PC-9 (cell line): Measurements from ENCODE around the gene BAIAP2. TPM values are rescaled to one million over a fixed set of nuclear protein-coding genes. Genes with fewer than 3 reads are reported as not detected.

Source experiments
- BruUV-seq: library from RNA; stranded (reverse); fragments of 400-500 nt; replicated peaks from 2 replicates; lab custom pipeline; 2021; lab: Mats Ljungman, UMichigan
- CTCF ChIA-PET: fragments of 300-600 bp; sonication (Branson Sonifier 250); formaldehyde crosslinking; loops from one replicate; lab custom pipeline; 2022; ENCODE audit warnings: antibody characterized with exemption; lab: Charles Lee
- POLR2A ChIA-PET: fragments of 300-600 bp; sonication (Branson Sonifier 250); formaldehyde crosslinking; loops from one replicate; lab custom pipeline; 2022; ENCODE audit warnings: antibody characterized with exemption; ENCODE audit not compliant: unreplicated experiment; lab: Charles Lee
- DNase-seq, 2 experiments: peaks; one replicate each; pipeline versions ENCODE4 v3.0.0 to v3.0.0-alpha.2; 2015 to 2022; ENCODE audit warnings: mixed read lengths in 1 of 2
- H2AFZ ChIP-seq: fragments of 200-600 bp; sonication (generic); 2 replicates; pipeline ENCODE4 v1.8.1; 2017; ENCODE audit warnings: antibody characterized with exemption
- H3F3A ChIP-seq: fragments of 200-600 bp; sonication (generic); 2 replicates; pipeline ENCODE4 v1.8.1; 2017; ENCODE audit warnings: antibody characterized with exemption, mild to moderate bottlenecking, low read depth; ENCODE audit not compliant: insufficient read depth
- H3K27ac ChIP-seq: fragments of 200-600 bp; sonication (generic); 2 replicates; pipeline ENCODE4 v1.6.1; 2016; ENCODE audit warnings: mixed run types
- H3K27me3 ChIP-seq: fragments of 200-600 bp; sonication (generic); 2 replicates; pipeline ENCODE4 v1.6.1; 2016; ENCODE audit warnings: low read depth, mixed run types; ENCODE audit not compliant: insufficient read depth
- H3K36me3 ChIP-seq: fragments of 200-600 bp; sonication (generic); 2 replicates; pipeline ENCODE4 v1.6.1; 2016; ENCODE audit warnings: low read depth, mixed run types
- H3K4me1 ChIP-seq: fragments of 200-600 bp; sonication (generic); replicated peaks from 2 replicates; pipeline ENCODE4 v1.6.1; 2016; ENCODE audit warnings: mixed run types; ENCODE audit not compliant: insufficient read depth
- H3K4me2 ChIP-seq: fragments of 200-600 bp; sonication (generic); 2 replicates; pipeline ENCODE4 v1.6.1; 2017; ENCODE audit warnings: mixed run types
- H3K4me3 ChIP-seq: fragments of 200-600 bp; sonication (generic); 2 replicates; pipeline ENCODE4 v1.6.1; 2016; ENCODE audit warnings: mixed run types
- H3K79me2 ChIP-seq: fragments of 200-600 bp; sonication (generic); 2 replicates; pipeline ENCODE4 v1.6.1; 2017; ENCODE audit warnings: low read depth, mixed run types
- H3K9me2 ChIP-seq: fragments of 200-600 bp; sonication (generic); 2 replicates; pipeline ENCODE4 v1.8.1; 2017; ENCODE audit warnings: mild to moderate bottlenecking; ENCODE audit not compliant: insufficient read depth
- H3K9me3 ChIP-seq: fragments of 200-600 bp; sonication (generic); 2 replicates; pipeline ENCODE4 v1.8.1; 2016; ENCODE audit warnings: low read depth; ENCODE audit not compliant: insufficient read depth
- H4K20me1 ChIP-seq: fragments of 200-600 bp; sonication (generic); 2 replicates; pipeline ENCODE4 v1.8.1; 2017; ENCODE audit not compliant: insufficient read depth
- EZH2 ChIP-seq: fragments of 200-600 bp; sonication (generic); IDR thresholded peaks from 2 replicates; pipeline ENCODE4 v1.8.0; 2017; ENCODE audit warnings: antibody characterized with exemption, low read depth
- intact Hi-C: fragments of 100-400 bp; cut with micrococcal nuclease; formaldehyde crosslinking; loops from one replicate; pipeline ENCODE4 v1.10.0; 2022; ENCODE audit not compliant: unreplicated experiment
- total RNA-seq: library from RNA; stranded (reverse); gene quantifications from 2 replicates; pipeline ENCODE4 v1.2.3, GENCODE V29; 2021
- TF ChIP-seq, protein P1 (sequence below): fragments of 200-600 bp; sonication (generic); conservative IDR thresholded peaks from 2 replicates; pipeline ENCODE4 v1.6.1; 2017; ENCODE audit warnings: mixed run types, antibody characterized with exemption, mild to moderate bottlenecking, moderate library complexity

Gene BAIAP2
- total RNA-seq, 1 experiment from 2014 or later, result 125 TPM

DNA sequence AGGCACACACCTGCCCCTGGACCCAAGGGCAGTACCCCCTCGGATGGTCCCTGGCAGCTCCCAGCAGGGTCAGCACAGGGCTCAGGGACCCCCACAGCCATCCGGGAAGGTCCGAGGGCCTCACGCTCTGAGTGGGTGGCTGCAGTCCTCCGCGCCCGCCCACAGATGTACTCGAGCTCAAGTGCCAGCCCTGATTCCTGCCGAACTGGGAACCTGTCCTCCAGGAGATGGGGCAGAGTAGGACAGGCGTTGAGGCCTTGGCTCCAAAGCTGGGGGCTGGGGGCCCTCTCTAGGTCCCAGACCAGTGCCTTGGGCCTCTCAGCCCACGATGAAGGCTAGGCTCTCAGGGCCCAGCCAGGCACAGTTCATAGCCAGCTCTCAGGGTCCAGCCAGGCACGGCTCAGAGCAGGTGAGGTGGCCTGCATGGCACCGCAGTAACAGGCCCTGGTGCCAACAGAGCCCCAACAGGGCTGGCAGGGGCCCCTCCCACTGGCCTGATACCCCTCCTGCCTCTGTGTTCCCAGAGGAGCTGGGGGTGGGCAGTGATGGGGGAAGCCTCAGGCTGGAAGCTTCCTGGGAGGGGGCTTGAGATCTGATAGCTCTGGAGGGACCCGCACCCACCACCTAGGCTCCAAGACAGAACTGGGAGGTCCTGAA is 94.9 kb downstream of the BAIAP2 start:
- no peak overlapping the region for H2AFZ ChIP-seq
- no peaks in the 10 kb centered on the region for H3K36me3 ChIP-seq
- intact Hi-C loops, result no loop called here
- ChIA-PET POLR2A (no interaction called here), CTCF (interaction anchor here (0.6 kb wide), 1 partner anchor 78 kb away, joined by 5 read pairs; no protein-coding TSS in a partner anchor)
- no peak overlapping the region for H3K27ac ChIP-seq
- no peaks in the 10 kb centered on the region for H3K9me3 ChIP-seq
- H4K20me1 ChIP-seq, result no peaks in the 10 kb centered on the region
- DNase-seq, result no peak
- no peaks in the 10 kb centered on the region for H3K4me1 ChIP-seq
- TF ChIP-seq EZH2, result no peak
- TF ChIP-seq, protein P1, sequence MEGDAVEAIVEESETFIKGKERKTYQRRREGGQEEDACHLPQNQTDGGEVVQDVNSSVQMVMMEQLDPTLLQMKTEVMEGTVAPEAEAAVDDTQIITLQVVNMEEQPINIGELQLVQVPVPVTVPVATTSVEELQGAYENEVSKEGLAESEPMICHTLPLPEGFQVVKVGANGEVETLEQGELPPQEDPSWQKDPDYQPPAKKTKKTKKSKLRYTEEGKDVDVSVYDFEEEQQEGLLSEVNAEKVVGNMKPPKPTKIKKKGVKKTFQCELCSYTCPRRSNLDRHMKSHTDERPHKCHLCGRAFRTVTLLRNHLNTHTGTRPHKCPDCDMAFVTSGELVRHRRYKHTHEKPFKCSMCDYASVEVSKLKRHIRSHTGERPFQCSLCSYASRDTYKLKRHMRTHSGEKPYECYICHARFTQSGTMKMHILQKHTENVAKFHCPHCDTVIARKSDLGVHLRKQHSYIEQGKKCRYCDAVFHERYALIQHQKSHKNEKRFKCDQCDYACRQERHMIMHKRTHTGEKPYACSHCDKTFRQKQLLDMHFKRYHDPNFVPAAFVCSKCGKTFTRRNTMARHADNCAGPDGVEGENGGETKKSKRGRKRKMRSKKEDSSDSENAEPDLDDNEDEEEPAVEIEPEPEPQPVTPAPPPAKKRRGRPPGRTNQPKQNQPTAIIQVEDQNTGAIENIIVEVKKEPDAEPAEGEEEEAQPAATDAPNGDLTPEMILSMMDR, result no peak
- no peak overlapping the region for H3K4me2 ChIP-seq
- H3F3A ChIP-seq, result no peaks in the 10 kb centered on the region
- H3K4me3 ChIP-seq, result no peak overlapping the region
- BruUV-seq, result no TSS peak
- no peaks in the 10 kb centered on the region for H3K27me3 ChIP-seq
- no peaks in the 10 kb centered on the region for H3K9me2 ChIP-seq
- H3K79me2 ChIP-seq, result no peaks in the 10 kb centered on the region

DNA sequence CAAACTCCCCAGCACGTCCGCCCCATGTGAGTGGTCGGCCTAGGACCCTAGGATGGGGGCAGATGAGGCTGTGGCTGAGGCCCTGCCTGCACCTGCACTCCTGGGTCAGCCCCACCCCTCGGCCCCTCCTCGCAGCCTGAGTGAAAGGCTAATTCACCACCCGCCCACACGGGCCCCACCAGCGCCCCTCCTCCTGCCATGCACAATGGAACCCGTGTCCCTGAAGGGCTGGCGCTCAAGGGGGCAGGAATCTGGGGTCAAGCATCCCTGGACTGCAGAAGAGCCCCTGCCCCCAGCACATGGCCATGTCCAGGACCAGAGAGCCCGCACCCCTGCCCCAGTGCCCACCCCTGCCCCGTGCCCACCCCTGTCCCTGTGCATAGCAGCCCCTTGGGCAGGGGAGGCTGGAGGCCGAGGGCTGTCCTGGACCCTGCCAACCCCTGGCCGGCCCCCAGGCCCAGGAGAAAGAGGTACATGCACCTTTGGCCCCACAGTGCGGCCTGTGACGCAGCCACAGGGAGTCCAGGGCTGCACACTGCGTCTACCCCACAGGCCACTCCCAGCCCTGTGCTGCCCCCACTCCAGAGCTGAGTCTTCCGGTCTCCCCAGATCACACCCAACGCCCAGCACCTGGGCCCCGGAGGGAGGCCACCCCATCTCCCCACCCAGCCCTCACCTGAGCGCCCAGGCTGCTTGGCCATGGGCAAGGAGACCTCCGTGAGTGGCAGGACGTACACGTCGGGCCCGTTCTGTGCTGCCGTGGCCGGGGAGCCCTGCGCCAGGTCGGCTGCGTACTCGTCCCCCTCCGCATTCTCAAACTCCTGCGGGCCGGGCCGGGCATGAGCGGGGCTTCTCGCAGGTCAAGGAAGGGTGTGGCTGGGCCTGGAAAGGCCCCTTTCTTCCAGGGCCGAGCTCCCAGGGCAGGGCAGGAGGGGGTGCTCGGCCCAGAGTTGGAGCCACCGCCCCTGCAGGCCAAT is 95.7 kb downstream of the BAIAP2 start:
- BruUV-seq, result no TSS peak
- no peaks in the 10 kb centered on the region for H3F3A ChIP-seq

More for the DNA sequence above, 95.7 kb downstream of the BAIAP2 start:
- Histone ChIP-seq H3K36me3 (no peaks in the 10 kb centered on the region), H3K4me1 (no peaks in the 10 kb centered on the region), H3K4me3 (no peak overlapping the region), H3K9me2 (no peaks in the 10 kb centered on the region), H2AFZ (no peak overlapping the region), H3K4me2 (no peak overlapping the region), H3K79me2 (no peaks in the 10 kb centered on the region), H3K9me3 (no peaks in the 10 kb centered on the region), H3K27me3 (no peaks in the 10 kb centered on the region), H4K20me1 (no peaks in the 10 kb centered on the region), H3K27ac (no peak overlapping the region)
- ChIA-PET CTCF (interaction anchor here (0.6 kb wide), 1 partner anchor 77 kb away, joined by 5 read pairs; no protein-coding TSS in a partner anchor), POLR2A (no interaction called here)
- intact Hi-C loops, result no loop called here
- no peak for DNase-seq
- TF ChIP-seq, protein P1, result no peak
- TF ChIP-seq EZH2, result no peak
